ENCODE measurements around the gene NAT8L.

Gene NAT8L

GRCh38 chr4:2046031-2046961 lies 12.8 kb upstream of the NAT8L start:
- no peak for TF ChIP-seq CTCF (IDR thresholded peaks at IDR 0.05; ENCODE audit: control extremely low read depth, extremely low read depth, low read depth, missing control alignments)
- ChIA-PET POLR2A (no interaction called here), CTCF (interaction anchor here (1.6 kb wide), 1 partner anchor 11 kb away, joined by 3 read pairs; no protein-coding TSS in a partner anchor)
- DNase-seq (ENCODE audit: extremely low spot score): peak; percentile 28

GRCh38 chr4:2047031-2047660 lies 12.0 kb upstream of the NAT8L start:
- ChIA-PET POLR2A (no interaction called here), CTCF (no interaction called here)
- DNase-seq (ENCODE audit: extremely low spot score): peak; percentile 8
- no peak for TF ChIP-seq CTCF (IDR thresholded peaks at IDR 0.05; ENCODE audit: control extremely low read depth, extremely low read depth, low read depth, missing control alignments)

GRCh38 chr4:2047781-2048581 lies 11.1 kb upstream of the NAT8L start:
- TF ChIP-seq CTCF (IDR thresholded peaks at IDR 0.05; ENCODE audit: control extremely low read depth, extremely low read depth, low read depth, missing control alignments): no peak
- no peak for DNase-seq (ENCODE audit: extremely low spot score)
- ChIA-PET CTCF (no interaction called here), POLR2A (no interaction called here)

- CTCF ChIA-PET: interaction anchor here (1.2 kb wide), 1 partner anchor 12 kb away, joined by 3 read pairs; no protein-coding TSS in a partner anchor
These were observed 10.3 kb upstream of the NAT8L start for GRCh38 chr4:2048831-2049230.

GRCh38 chr4:2049381-2049780 lies 9.7 kb upstream of the NAT8L start:
- POLR2A ChIA-PET: no interaction called here
- TF ChIP-seq CTCF (IDR thresholded peaks at IDR 0.05; ENCODE audit: control extremely low read depth, extremely low read depth, low read depth, missing control alignments): no peak
- CTCF ChIA-PET: interaction anchor here (1.1 to 1.2 kb wide), 2 partner anchors 8 to 13 kb away, joined by 3 read pairs; no protein-coding TSS in a partner anchor
- no peak for DNase-seq (ENCODE audit: extremely low spot score)

More at GRCh38 chr4:2048831-2049230, 10.3 kb upstream of the NAT8L start:
- DNase-seq (ENCODE audit: extremely low spot score): no peak
- TF ChIP-seq CTCF (IDR thresholded peaks at IDR 0.05; ENCODE audit: control extremely low read depth, extremely low read depth, low read depth, missing control alignments): no peak
- POLR2A ChIA-PET: no interaction called here

- TF ChIP-seq CTCF (IDR thresholded peaks at IDR 0.05; ENCODE audit: control extremely low read depth, extremely low read depth, low read depth, missing control alignments): no peak
- ChIA-PET CTCF (interaction anchor here (1.1 to 1.4 kb wide), 3 partner anchors 8 to 42 kb away, joined by 3 read pairs; no protein-coding TSS in a partner anchor), POLR2A (no interaction called here)
- no peak for DNase-seq (ENCODE audit: extremely low spot score)
These were observed 9.3 kb upstream of the NAT8L start for GRCh38 chr4:2049811-2050210.

Measured in GM10248 (cell line).